Measurements from ENCODE around the gene TMC1. TPM values are rescaled to one million over a fixed set of nuclear protein-coding genes. Genes with fewer than 3 reads are reported as not detected.

The TMC1 gene
- total RNA-seq, 1 experiment from 2014 or later = not detected

DNA sequence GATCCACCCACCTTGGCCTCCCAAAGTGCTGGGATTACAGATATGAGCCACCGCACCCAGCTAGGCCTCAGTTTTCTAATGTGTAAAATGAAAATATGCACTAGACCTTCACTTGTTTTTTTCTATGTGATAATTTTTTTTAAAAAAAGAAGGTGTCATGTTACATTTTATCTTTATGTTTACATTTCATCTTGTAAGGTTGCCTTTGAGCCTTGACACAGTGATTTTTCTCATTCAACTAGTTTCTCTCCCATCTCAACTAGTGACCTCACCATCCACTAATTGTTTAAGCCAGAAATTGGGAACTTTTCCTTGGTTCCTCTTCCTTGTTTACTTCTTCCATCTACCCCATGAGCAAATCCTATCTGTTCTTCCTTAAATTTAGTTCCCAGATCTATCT lies 21.5 kb downstream of the TMC1 start:
- Mint-ChIP-seq H3K4me3 (ENCODE audit: unreplicated experiment) (no peak overlapping the region), H3K4me1 (ENCODE audit: insufficient read depth, unreplicated experiment) (peaks cover 39% of the 10 kb centered on the region), H3K36me3 (ENCODE audit: insufficient read depth, unreplicated experiment) (no peaks in the 10 kb centered on the region), H3K27ac (ENCODE audit: low read depth, unreplicated experiment) (peak overlapping the region; percentile 72), H3K9me3 (ENCODE audit: unreplicated experiment) (no peaks in the 10 kb centered on the region), H3K27me3 (ENCODE audit: insufficient read depth, unreplicated experiment) (no peaks in the 10 kb centered on the region)
- TF ChIP-seq, protein P1, sequence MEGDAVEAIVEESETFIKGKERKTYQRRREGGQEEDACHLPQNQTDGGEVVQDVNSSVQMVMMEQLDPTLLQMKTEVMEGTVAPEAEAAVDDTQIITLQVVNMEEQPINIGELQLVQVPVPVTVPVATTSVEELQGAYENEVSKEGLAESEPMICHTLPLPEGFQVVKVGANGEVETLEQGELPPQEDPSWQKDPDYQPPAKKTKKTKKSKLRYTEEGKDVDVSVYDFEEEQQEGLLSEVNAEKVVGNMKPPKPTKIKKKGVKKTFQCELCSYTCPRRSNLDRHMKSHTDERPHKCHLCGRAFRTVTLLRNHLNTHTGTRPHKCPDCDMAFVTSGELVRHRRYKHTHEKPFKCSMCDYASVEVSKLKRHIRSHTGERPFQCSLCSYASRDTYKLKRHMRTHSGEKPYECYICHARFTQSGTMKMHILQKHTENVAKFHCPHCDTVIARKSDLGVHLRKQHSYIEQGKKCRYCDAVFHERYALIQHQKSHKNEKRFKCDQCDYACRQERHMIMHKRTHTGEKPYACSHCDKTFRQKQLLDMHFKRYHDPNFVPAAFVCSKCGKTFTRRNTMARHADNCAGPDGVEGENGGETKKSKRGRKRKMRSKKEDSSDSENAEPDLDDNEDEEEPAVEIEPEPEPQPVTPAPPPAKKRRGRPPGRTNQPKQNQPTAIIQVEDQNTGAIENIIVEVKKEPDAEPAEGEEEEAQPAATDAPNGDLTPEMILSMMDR (IDR thresholded peaks at IDR 0.05; ENCODE audit: unreplicated experiment) = no peak
- DNase-seq (ENCODE audit: unreplicated experiment) = no peak
- BruUV-seq (replicated peaks) = no TSS peak
- intact Hi-C loops (cut with micrococcal nuclease) = loop anchor here (5.0 kb wide), 2 partner anchors 44 to 66 kb away; no protein-coding TSS in a partner anchor
- ChIA-PET CTCF (interaction anchor here (1.3 kb wide), 1 partner anchor 262 kb away, joined by 5 read pairs; no protein-coding TSS in a partner anchor), POLR2A (interaction anchor here (0.8 to 5.2 kb wide), 9 partner anchors 9 to 179 kb away, joined by 3 to 74 read pairs (median 11); partner anchors contain the start of gene ZFAND5)

DNA sequence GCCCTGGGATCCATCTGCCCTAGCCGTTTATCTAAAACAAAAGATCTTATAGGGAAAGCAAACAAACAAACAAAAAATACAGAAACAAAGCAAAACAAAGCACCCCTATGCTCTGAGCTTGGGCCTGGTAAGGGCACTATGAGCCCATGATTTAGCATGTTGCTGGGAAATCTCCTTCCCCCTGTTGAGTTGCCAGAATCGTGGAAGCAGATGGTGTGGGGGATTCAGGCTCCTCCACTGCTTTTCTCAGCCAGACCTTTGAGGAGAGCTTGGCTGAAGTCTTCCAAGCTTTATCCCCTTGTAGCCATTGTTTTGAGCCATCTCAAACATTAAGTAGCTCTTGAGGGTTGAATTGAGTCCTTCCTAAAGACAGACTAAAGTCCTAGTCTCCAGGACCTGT lies 29.9 kb downstream of the TMC1 start:
- DNase-seq (ENCODE audit: unreplicated experiment) = no peak

DNA sequence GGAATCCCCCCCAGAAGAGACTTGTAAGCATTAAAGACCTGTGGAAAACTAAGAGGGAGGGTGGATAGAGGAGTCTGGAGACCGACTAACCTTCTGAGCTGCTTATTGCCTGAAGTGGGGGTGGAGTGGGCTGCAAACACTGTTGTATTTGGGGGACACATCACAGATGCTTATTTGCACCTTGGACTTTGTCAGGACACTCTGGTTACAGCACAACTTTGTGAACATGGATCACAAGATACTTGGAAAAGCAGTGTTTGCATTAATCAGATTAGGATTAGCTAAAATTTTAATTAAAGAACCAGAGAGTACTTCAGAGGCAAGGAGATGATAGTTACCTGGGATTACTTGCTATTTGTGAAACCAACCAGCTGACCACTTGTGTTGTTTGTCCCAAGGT lies 30.9 kb downstream of the TMC1 start:
- no peaks in the 10 kb centered on the region for H3K9me3 Mint-ChIP-seq (ENCODE audit: unreplicated experiment)
- H3K4me1 Mint-ChIP-seq (ENCODE audit: insufficient read depth, unreplicated experiment) = peaks cover 13% of the 10 kb centered on the region
- no peak for DNase-seq (ENCODE audit: unreplicated experiment)
- no peak overlapping the region for H3K4me3 Mint-ChIP-seq (ENCODE audit: unreplicated experiment)
- H3K27ac Mint-ChIP-seq (ENCODE audit: low read depth, unreplicated experiment) = no peak overlapping the region
- CTCF ChIA-PET = interaction anchor here (0.7 to 1.0 kb wide), 2 partner anchors 11 to 25 kb away, joined by 3 to 4 read pairs; no protein-coding TSS in a partner anchor
- no peaks in the 10 kb centered on the region for H3K27me3 Mint-ChIP-seq (ENCODE audit: insufficient read depth, unreplicated experiment)
- H3K36me3 Mint-ChIP-seq (ENCODE audit: insufficient read depth, unreplicated experiment) = no peaks in the 10 kb centered on the region
- no TSS peak for BruUV-seq (replicated peaks)
- POLR2A ChIA-PET = interaction anchor here (2.2 to 3.0 kb wide), 2 partner anchors 11 to 26 kb away, joined by 16 to 25 read pairs; no protein-coding TSS in a partner anchor
- TF ChIP-seq, protein P1 (IDR thresholded peaks at IDR 0.05; ENCODE audit: unreplicated experiment) = no peak
- intact Hi-C loops (cut with micrococcal nuclease) = no loop called here

More for the DNA sequence above, 29.9 kb downstream of the TMC1 start:
- Mint-ChIP-seq H3K4me1 (ENCODE audit: insufficient read depth, unreplicated experiment) (peaks cover 12% of the 10 kb centered on the region), H3K4me3 (ENCODE audit: unreplicated experiment) (no peak overlapping the region), H3K36me3 (ENCODE audit: insufficient read depth, unreplicated experiment) (no peaks in the 10 kb centered on the region), H3K9me3 (ENCODE audit: unreplicated experiment) (no peaks in the 10 kb centered on the region), H3K27me3 (ENCODE audit: insufficient read depth, unreplicated experiment) (no peaks in the 10 kb centered on the region), H3K27ac (ENCODE audit: low read depth, unreplicated experiment) (peak overlapping the region; percentile 16)
- POLR2A ChIA-PET = interaction anchor here (2.2 kb wide), 1 partner anchor 10 kb away, joined by 16 read pairs; no protein-coding TSS in a partner anchor
- intact Hi-C loops (cut with micrococcal nuclease) = no loop called here
- TF ChIP-seq, protein P1 (IDR thresholded peaks at IDR 0.05; ENCODE audit: unreplicated experiment) = no peak
- BruUV-seq (replicated peaks) = no TSS peak
- CTCF ChIA-PET = interaction anchor here (0.6 kb wide), 1 partner anchor 41 kb away, joined by 3 read pairs; no protein-coding TSS in a partner anchor

DNA sequence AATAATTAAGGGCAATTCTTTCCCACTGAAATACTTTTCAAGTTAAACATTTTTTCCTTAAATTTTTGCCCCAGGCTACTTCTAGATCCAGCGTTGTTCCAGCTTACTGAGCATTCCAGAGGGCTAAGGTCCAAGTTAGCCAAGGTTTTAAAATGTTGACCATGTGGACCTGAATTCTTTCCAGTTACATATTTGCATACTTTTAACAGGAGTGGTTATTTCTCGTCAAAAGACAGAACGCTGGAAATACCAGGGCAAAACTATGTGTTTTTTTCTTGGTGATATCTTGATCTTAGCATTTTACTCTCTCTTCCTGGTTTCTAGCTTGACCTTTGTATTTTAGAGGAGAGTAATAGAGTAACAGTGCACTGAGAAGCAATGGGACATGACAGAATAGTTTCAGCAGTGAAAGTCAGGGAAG lies 32.8 kb downstream of the TMC1 start:
- TF ChIP-seq, protein P1 (IDR thresholded peaks at IDR 0.05; ENCODE audit: unreplicated experiment) = no peak
- Mint-ChIP-seq H3K4me1 (ENCODE audit: insufficient read depth, unreplicated experiment) (peaks cover 24% of the 10 kb centered on the region), H3K4me3 (ENCODE audit: unreplicated experiment) (peak overlapping the region; percentile 17), H3K27ac (ENCODE audit: low read depth, unreplicated experiment) (peak overlapping the region; percentile 96), H3K9me3 (ENCODE audit: unreplicated experiment) (no peaks in the 10 kb centered on the region), H3K36me3 (ENCODE audit: insufficient read depth, unreplicated experiment) (no peaks in the 10 kb centered on the region), H3K27me3 (ENCODE audit: insufficient read depth, unreplicated experiment) (no peaks in the 10 kb centered on the region)
- DNase-seq (ENCODE audit: unreplicated experiment) = peak; percentile 52
- BruUV-seq (replicated peaks) = no TSS peak
- CTCF ChIA-PET = interaction anchor here (0.9 to 2.1 kb wide), 6 partner anchors 12 to 45 kb away, joined by 4 to 9 read pairs (median 6); no protein-coding TSS in a partner anchor
- intact Hi-C loops (cut with micrococcal nuclease) = no loop called here
- POLR2A ChIA-PET = interaction anchor here (1.0 to 5.9 kb wide), 15 partner anchors 9 to 191 kb away, joined by 3 to 52 read pairs (median 5); partner anchors contain the start of gene ZFAND5
